Measurements from ENCODE around the gene AKR1B1. TPM values are rescaled to one million over a fixed set of nuclear protein-coding genes. Genes with fewer than 3 reads are reported as not detected.

The AKR1B1 gene
- total RNA-seq, 1 donor from 2014 or later = 61.8 TPM

DNA sequence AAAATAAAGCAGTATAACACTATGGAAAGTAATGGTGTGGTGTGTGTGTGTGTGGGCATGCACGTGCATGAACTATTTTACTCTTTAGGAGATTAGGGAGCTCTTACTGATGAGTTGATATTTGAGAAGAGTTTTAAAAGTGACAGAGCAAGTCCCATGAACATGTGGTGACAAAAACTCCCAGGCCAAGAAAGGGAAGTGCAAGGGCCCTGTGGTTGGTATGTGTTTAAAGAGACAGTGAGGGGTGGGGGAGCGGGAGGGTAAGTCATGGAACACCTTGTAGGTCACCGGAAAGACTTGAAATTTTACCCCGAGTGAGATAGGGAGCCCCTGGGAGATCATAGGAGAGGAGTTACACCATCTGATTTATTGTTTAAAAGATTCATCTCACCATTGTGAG, 63.3 kb downstream of the AKR1B1 start:
- Mint-ChIP-seq H3K9me3 (ENCODE audit: unreplicated experiment) (no peaks in the 10 kb centered on the region), H3K4me1 (ENCODE audit: unreplicated experiment) (no peaks in the 10 kb centered on the region), H3K27me3 (ENCODE audit: unreplicated experiment) (peaks cover 25% of the 10 kb centered on the region), H3K4me3 (ENCODE audit: unreplicated experiment) (no peak overlapping the region), H3K36me3 (ENCODE audit: unreplicated experiment) (no peaks in the 10 kb centered on the region), H3K27ac (ENCODE audit: unreplicated experiment) (no peak overlapping the region)
- DNase-seq (ENCODE audit: extremely low spot score, unreplicated experiment) = no peak
- TF ChIP-seq, protein P1, sequence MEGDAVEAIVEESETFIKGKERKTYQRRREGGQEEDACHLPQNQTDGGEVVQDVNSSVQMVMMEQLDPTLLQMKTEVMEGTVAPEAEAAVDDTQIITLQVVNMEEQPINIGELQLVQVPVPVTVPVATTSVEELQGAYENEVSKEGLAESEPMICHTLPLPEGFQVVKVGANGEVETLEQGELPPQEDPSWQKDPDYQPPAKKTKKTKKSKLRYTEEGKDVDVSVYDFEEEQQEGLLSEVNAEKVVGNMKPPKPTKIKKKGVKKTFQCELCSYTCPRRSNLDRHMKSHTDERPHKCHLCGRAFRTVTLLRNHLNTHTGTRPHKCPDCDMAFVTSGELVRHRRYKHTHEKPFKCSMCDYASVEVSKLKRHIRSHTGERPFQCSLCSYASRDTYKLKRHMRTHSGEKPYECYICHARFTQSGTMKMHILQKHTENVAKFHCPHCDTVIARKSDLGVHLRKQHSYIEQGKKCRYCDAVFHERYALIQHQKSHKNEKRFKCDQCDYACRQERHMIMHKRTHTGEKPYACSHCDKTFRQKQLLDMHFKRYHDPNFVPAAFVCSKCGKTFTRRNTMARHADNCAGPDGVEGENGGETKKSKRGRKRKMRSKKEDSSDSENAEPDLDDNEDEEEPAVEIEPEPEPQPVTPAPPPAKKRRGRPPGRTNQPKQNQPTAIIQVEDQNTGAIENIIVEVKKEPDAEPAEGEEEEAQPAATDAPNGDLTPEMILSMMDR (IDR thresholded peaks at IDR 0.05) = no peak

DNA sequence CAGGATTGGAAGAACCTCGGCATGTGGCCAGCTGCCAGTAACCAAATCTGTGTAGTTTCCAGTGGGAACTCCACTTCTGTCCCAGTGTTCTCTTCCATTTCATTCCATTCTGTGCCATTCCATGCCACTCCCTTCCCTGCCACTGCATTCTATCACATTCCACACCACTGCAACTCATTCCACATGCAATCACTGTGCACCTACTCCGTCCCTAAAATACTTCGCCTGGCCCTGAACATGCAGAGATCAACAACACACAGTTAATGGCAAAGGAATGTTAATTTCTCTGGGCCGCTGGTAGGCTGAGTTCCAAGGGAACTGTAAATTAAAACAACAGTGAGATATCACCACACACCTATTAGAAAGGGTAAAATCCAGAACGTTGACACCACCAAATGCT, 64.8 kb downstream of the AKR1B1 start:
- DNase-seq (ENCODE audit: extremely low spot score, unreplicated experiment) = no peak
- H3K36me3 Mint-ChIP-seq (ENCODE audit: unreplicated experiment) = no peaks in the 10 kb centered on the region
- TF ChIP-seq, protein P1 (IDR thresholded peaks at IDR 0.05) = no peak

More for the DNA sequence above, 64.8 kb downstream of the AKR1B1 start:
- no peaks in the 10 kb centered on the region for H3K9me3 Mint-ChIP-seq (ENCODE audit: unreplicated experiment)
- H3K4me1 Mint-ChIP-seq (ENCODE audit: unreplicated experiment) = no peaks in the 10 kb centered on the region
- H3K27me3 Mint-ChIP-seq (ENCODE audit: unreplicated experiment) = peaks cover 22% of the 10 kb centered on the region
- H3K4me3 Mint-ChIP-seq (ENCODE audit: unreplicated experiment) = no peak overlapping the region
- H3K27ac Mint-ChIP-seq (ENCODE audit: unreplicated experiment) = no peak overlapping the region

Other genes starting within 250 kb of the AKR1B1 start
- 18.7 and 24.0 TPM in 2 replicates for gene SLC35B4, start 142.2 kb downstream of the AKR1B1 start, total RNA-seq
- gene AKR1B10, start 68.5 kb upstream of the AKR1B1 start, total RNA-seq = not detected in 2 replicates
- not detected in 2 replicates for gene AKR1B15, start 90.0 kb upstream of the AKR1B1 start, total RNA-seq
- 11.6 and 13.3 TPM in 2 replicates for gene BPGM, start 187.8 kb upstream of the AKR1B1 start, total RNA-seq